Calu3 (cell line): Measurements from ENCODE around the gene SGSM1. TPM values are rescaled to one million over a fixed set of nuclear protein-coding genes. Genes with fewer than 3 reads are reported as not detected.

Experiments used
- Bru-seq: library from RNA; stranded (reverse); fragments of 400-500 nt; gene quantifications from one replicate; lab custom pipeline; 2021; lab: Mats Ljungman, UMichigan
- BruChase-seq, 2 experiments: library from RNA; stranded (reverse); fragments of 400-500 nt; gene quantifications; one replicate each; lab custom pipeline; 2021; lab: Mats Ljungman, UMichigan
- BruUV-seq: library from RNA; stranded (reverse); fragments of 400-500 nt; replicated peaks from 2 replicates; lab custom pipeline; 2021; lab: Mats Ljungman, UMichigan
- CTCF ChIA-PET: fragments of 300-600 bp; sonication (Branson Sonifier 250); formaldehyde crosslinking; loops from one replicate; lab custom pipeline; 2022; ENCODE audit warnings: antibody characterized with exemption; lab: Charles Lee
- DNase-seq: peaks from one replicate; pipeline ENCODE4 v3.0.0; 2022
- H3K27ac Mint-ChIP-seq: one replicate; pipeline ENCODE4 v1.8.0; 2022; ENCODE audit warnings: mixed read lengths; ENCODE audit not compliant: unreplicated experiment
- H3K27me3 Mint-ChIP-seq: one replicate; pipeline ENCODE4 v1.8.0; 2022; ENCODE audit warnings: mixed read lengths; ENCODE audit not compliant: unreplicated experiment
- H3K36me3 Mint-ChIP-seq: one replicate; pipeline ENCODE4 v1.8.0; 2022; ENCODE audit warnings: mild to moderate bottlenecking, moderate library complexity, mixed read lengths; ENCODE audit not compliant: insufficient read depth, unreplicated experiment
- H3K4me1 Mint-ChIP-seq: one replicate; pipeline ENCODE4 v1.8.0; 2022; ENCODE audit warnings: mild to moderate bottlenecking, low read depth, mixed read lengths; ENCODE audit not compliant: unreplicated experiment
- H3K4me3 Mint-ChIP-seq: one replicate; pipeline ENCODE4 v1.8.0; 2022; ENCODE audit warnings: mild to moderate bottlenecking, low read depth, moderate library complexity, mixed read lengths; ENCODE audit not compliant: unreplicated experiment
- H3K9me3 Mint-ChIP-seq: one replicate; pipeline ENCODE4 v1.8.0; 2022; ENCODE audit warnings: low read depth, mixed read lengths; ENCODE audit not compliant: unreplicated experiment
- intact Hi-C: fragments of 100-400 bp; cut with micrococcal nuclease; formaldehyde crosslinking; loops from one replicate; pipeline ENCODE4 v1.10.0; 2022; ENCODE audit not compliant: unreplicated experiment
- long read RNA-seq: library from polyadenylated mRNA; stranded (forward); transcript quantifications from one replicate; pipeline ENCODE4 v2.0.0, GENCODE V29; 2022
- total RNA-seq: library from RNA; stranded (reverse); gene quantifications from 2 replicates; pipeline ENCODE4 v1.2.3, GENCODE V29; 2022
- TF ChIP-seq, protein P1 (sequence below): fragments of 200-600 bp; IDR thresholded peaks from one replicate; pipeline ENCODE4 v1.8.0; 2022; ENCODE audit warnings: antibody characterized with exemption; ENCODE audit not compliant: unreplicated experiment

The SGSM1 gene, protein sequence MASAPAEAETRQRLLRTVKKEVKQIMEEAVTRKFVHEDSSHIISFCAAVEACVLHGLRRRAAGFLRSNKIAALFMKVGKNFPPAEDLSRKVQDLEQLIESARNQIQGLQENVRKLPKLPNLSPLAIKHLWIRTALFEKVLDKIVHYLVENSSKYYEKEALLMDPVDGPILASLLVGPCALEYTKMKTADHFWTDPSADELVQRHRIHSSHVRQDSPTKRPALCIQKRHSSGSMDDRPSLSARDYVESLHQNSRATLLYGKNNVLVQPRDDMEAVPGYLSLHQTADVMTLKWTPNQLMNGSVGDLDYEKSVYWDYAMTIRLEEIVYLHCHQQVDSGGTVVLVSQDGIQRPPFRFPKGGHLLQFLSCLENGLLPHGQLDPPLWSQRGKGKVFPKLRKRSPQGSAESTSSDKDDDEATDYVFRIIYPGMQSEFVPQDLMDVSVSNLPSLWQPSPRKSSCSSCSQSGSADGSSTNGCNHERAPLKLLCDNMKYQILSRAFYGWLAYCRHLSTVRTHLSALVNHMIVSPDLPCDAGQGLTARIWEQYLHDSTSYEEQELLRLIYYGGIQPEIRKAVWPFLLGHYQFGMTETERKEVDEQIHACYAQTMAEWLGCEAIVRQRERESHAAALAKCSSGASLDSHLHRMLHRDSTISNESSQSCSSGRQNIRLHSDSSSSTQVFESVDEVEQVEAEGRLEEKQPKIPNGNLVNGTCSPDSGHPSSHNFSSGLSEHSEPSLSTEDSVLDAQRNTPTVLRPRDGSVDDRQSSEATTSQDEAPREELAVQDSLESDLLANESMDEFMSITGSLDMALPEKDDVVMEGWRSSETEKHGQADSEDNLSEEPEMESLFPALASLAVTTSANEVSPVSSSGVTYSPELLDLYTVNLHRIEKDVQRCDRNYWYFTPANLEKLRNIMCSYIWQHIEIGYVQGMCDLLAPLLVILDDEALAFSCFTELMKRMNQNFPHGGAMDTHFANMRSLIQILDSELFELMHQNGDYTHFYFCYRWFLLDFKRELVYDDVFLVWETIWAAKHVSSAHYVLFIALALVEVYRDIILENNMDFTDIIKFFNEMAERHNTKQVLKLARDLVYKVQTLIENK
- total RNA-seq (0.07 and 0.20 TPM in 2 replicates), Bru-seq, nascent RNA (percentile 15 among the genes with signal in this experiment), BruChase-seq, experiment 1, labeled RNA remaining after a 6-hour chase (percentile 6 among the genes with signal in this experiment), BruChase-seq, experiment 2, labeled RNA remaining after a 2-hour chase (percentile 9 among the genes with signal in this experiment)
- long read RNA-seq, result 0 reads

DNA sequence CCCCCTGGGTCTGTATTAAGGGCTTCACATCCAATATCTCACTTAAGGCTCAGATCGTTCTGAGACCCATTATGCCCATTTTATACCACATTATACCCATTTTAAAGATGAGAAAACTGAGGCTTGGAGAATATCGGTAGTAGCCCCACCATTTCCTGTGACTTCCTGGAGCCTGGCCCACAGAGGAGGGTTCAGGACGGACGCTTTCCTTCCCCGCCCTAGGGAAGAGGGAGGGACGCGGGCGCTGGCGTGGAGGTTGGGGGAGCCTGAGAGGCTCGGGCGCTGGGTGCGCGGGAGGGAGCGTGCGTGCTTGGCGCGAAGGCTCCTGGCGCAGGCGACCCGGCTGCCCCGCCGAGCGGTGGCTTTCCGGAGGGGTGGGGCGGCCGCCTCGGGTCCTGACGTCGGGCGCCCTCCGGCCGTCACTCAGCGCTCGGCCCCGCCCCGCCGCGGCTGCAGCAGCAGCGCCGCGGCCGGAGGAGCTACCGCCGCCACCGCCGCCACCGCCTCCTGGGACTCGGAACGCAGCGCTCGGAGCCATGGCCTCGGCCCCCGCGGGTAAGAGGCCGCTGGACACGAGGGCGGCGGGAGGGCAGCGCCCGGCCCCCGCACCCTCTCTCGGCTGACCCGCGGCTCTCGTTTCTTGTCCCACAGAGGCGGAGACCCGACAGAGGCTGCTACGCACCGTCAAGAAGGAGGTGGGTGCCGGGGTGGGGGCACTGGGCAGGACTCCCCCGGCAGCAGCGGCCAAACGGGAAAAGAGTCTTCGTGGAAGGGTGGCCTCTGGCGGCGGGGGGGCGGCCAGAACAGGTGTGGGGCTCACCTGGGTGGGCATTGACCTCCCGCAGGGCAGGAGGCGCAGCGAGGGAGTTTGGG lies at the start of gene SGSM1:
TSS of gene SGSM1 (plus strand) at position 422 of the 873 bp plus-strand sequence. CDS start at position 537, 115 bp downstream.
- CTCF ChIA-PET, result interaction anchor here (0.6 to 1.0 kb wide), 7 partner anchors 34 to 283 kb away, joined by 3 to 10 read pairs (median 4); no protein-coding TSS in a partner anchor
- Mint-ChIP-seq H3K27me3 (peaks cover 61% of the 10 kb centered on the region), H3K4me1 (no peaks in the 10 kb centered on the region), H3K4me3 (peak within 1 kb of the TSS; percentile 55), H3K27ac (no peak within 1 kb of the TSS), H3K36me3 (no peaks in the 10 kb centered on the region), H3K9me3 (no peaks in the 10 kb centered on the region)
- TF ChIP-seq, protein P1, sequence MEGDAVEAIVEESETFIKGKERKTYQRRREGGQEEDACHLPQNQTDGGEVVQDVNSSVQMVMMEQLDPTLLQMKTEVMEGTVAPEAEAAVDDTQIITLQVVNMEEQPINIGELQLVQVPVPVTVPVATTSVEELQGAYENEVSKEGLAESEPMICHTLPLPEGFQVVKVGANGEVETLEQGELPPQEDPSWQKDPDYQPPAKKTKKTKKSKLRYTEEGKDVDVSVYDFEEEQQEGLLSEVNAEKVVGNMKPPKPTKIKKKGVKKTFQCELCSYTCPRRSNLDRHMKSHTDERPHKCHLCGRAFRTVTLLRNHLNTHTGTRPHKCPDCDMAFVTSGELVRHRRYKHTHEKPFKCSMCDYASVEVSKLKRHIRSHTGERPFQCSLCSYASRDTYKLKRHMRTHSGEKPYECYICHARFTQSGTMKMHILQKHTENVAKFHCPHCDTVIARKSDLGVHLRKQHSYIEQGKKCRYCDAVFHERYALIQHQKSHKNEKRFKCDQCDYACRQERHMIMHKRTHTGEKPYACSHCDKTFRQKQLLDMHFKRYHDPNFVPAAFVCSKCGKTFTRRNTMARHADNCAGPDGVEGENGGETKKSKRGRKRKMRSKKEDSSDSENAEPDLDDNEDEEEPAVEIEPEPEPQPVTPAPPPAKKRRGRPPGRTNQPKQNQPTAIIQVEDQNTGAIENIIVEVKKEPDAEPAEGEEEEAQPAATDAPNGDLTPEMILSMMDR, result no peak
- peak; percentile 90 for DNase-seq
- intact Hi-C loops, result no loop called here
- no TSS peak for BruUV-seq

DNA sequence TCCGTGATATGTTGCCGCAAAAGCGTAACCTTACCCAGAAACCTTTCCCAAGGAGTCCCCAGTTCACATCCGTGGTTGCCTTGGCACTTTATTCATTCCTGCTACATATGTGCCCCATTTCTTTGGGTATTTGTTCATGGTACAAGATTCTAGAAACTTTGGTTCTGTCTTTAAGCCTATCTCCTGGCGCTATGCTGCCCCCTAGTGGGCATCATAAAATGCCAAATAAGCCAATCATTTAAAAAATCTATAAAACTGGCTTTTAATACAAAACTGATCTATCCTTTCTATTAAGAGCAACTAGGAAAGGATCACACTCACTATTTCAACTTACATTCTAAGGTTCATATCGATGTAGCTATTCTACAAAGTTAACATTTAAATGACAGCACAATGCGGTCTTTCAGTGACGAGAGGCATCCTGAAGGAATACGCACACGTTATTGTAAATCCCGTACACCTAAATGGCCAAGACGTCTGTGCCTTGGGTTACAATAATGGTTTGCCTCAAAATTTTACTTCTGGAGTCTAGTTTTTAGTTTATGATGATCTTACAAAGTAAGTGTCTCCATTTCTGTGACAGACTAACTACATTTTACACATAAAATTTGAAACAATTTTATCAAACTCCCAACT lies 47.7 kb upstream of the SGSM1 start:
- Mint-ChIP-seq H3K27me3 (peaks cover 10% of the 10 kb centered on the region), H3K36me3 (no peaks in the 10 kb centered on the region), H3K4me3 (no peak overlapping the region), H3K9me3 (no peaks in the 10 kb centered on the region), H3K4me1 (no peaks in the 10 kb centered on the region), H3K27ac (no peak overlapping the region)
- TF ChIP-seq, protein P1, result peak; percentile 91
- intact Hi-C loops, result loop anchor here (2.0 to 10.0 kb wide), 2 partner anchors 51 to 93 kb away; no protein-coding TSS in a partner anchor
- DNase-seq, result peak; percentile 65
- CTCF ChIA-PET, result interaction anchor here (0.6 kb wide), 1 partner anchor 103 kb away, joined by 5 read pairs; no protein-coding TSS in a partner anchor
- no TSS peak for BruUV-seq

DNA sequence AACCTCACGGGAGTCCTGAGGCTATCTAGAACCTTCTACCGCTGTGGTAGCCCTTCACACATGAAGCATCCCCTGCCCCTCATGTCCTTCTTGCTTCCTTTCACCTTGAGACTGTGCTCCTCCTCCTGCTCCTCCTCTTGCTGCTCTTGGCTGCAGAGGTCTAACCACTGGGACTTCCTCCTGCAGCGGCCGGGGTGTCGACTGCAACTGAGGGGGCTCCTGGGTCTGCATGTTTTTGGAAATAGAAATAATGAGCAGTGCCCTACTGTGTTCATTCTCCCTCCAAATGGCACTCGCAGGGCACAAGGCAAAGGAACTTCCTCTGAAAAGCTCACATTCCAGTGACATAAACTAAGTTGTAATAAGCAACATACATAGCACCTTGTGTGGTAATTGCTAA lies 46.2 kb upstream of the SGSM1 start:
- Mint-ChIP-seq H3K27me3 (no peaks in the 10 kb centered on the region), H3K4me1 (no peaks in the 10 kb centered on the region), H3K4me3 (no peak overlapping the region), H3K9me3 (no peaks in the 10 kb centered on the region), H3K27ac (no peak overlapping the region), H3K36me3 (no peaks in the 10 kb centered on the region)
- BruUV-seq, result no TSS peak
- CTCF ChIA-PET, result no interaction called here
- no peak for DNase-seq
- intact Hi-C loops, result loop anchor here (2.0 to 10.0 kb wide), 2 partner anchors 53 to 95 kb away; no protein-coding TSS in a partner anchor
- TF ChIP-seq, protein P1, result no peak
